Measurements from ENCODE around the gene ACSL5.

DNA sequence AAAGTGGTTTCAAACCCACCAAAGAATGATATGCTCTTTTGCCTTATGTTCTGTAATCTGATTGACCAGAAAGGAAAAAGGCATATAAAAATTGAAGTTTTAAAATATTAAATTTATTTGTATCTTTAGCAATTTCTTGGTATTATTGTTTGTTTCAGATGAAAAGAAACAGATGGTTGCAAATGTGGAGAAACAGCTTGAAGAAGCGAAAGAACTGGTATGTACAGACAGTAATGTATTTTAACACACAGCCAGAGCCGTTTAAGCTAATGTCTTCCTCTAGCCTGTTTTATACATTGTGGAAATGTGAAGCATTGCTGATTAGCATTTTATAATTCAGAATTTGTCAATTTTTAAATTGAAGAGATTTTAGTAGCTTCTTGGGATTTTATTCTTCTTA, 86.5 kb downstream of the ACSL5 start:
- TF ChIP-seq EP300 (IDR thresholded peaks at IDR 0.05) (no peak), CTCF (IDR thresholded peaks at IDR 0.05) (no peak), POLR2A (IDR thresholded peaks at IDR 0.05) (no peak)
